ENCODE data around the gene RTP3. TPM values are rescaled to one million over a fixed set of nuclear protein-coding genes. Genes with fewer than 3 reads are reported as not detected.

Gene RTP3
- total and polyA plus RNA-seq, 2 experiments from 2014 or later = 0.16 TPM; not detected in 1

DNA sequence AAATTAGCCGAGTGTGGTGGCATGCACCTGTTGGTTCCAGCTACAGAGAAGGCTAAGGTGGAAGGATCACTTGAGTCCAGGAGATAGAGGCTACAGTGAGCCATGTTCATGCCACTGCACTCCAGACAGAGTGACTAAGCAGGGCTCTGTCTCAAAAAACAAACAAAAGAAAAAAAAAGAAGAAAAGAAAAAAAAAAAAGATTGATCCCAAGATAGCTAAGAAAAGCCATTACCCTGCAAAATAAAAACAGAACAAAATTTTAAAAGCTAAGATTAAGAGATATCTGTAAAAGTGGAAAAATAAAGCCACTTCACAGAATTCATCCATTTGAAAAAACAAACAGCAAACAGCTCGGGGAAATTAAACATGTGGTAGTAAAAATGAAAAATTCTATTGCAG, 44.6 kb downstream of the RTP3 start:
- no peak overlapping the region for H2AFZ ChIP-seq
- H3K4me3 Mint-ChIP-seq = no peak overlapping the region
- DNase-seq (ENCODE audit: low spot score) (no peak), ATAC-seq (no peak)
- H4K20me1 ChIP-seq (replicated peaks; ENCODE audit: insufficient read depth) = no peaks in the 10 kb centered on the region
- H3K4me3 ChIP-seq = no peak overlapping the region
- H3K27me3 ChIP-seq (ENCODE audit: insufficient read depth) = no peaks in the 10 kb centered on the region
- no peak overlapping the region; the same call in 1 of the 2 replicates for H3K27ac Mint-ChIP-seq
- TF ChIP-seq EZH2 (IDR thresholded peaks at IDR 0.05; ENCODE audit: low read depth, unreplicated experiment) (no peak), EZH2phosphoT487 (IDR thresholded peaks at IDR 0.05; ENCODE audit: unreplicated experiment) (no peak), ZNF114 (CRISPR knock-in tag; IDR thresholded peaks at IDR 0.05) (no peak), ZNF462 (CRISPR knock-in tag; IDR thresholded peaks at IDR 0.05) (no peak), STAT1 (IDR thresholded peaks at IDR 0.05; ENCODE audit: unreplicated experiment) (no peak), REST (IDR thresholded peaks at IDR 0.05; ENCODE audit: unreplicated experiment) (no peak), ZNF331 (CRISPR knock-in tag; IDR thresholded peaks at IDR 0.05; ENCODE audit: low read depth) (no peak), JUNB (IDR thresholded peaks at IDR 0.05; ENCODE audit: unreplicated experiment) (no peak), NANOG (IDR thresholded peaks at IDR 0.05; ENCODE audit: borderline replicate concordance) (no peak), CREB1 (CRISPR knock-in tag; IDR thresholded peaks at IDR 0.05; ENCODE audit: low read depth) (no peak), POLR2AphosphoS5 (IDR thresholded peaks at IDR 0.05; ENCODE audit: low read depth) (no peak)
- TF ChIP-seq, protein P1, sequence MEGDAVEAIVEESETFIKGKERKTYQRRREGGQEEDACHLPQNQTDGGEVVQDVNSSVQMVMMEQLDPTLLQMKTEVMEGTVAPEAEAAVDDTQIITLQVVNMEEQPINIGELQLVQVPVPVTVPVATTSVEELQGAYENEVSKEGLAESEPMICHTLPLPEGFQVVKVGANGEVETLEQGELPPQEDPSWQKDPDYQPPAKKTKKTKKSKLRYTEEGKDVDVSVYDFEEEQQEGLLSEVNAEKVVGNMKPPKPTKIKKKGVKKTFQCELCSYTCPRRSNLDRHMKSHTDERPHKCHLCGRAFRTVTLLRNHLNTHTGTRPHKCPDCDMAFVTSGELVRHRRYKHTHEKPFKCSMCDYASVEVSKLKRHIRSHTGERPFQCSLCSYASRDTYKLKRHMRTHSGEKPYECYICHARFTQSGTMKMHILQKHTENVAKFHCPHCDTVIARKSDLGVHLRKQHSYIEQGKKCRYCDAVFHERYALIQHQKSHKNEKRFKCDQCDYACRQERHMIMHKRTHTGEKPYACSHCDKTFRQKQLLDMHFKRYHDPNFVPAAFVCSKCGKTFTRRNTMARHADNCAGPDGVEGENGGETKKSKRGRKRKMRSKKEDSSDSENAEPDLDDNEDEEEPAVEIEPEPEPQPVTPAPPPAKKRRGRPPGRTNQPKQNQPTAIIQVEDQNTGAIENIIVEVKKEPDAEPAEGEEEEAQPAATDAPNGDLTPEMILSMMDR (conservative IDR thresholded peaks at IDR 0.05; ENCODE audit: low read depth in 2 of 2) = no peak
- TF ChIP-seq, protein P2, sequence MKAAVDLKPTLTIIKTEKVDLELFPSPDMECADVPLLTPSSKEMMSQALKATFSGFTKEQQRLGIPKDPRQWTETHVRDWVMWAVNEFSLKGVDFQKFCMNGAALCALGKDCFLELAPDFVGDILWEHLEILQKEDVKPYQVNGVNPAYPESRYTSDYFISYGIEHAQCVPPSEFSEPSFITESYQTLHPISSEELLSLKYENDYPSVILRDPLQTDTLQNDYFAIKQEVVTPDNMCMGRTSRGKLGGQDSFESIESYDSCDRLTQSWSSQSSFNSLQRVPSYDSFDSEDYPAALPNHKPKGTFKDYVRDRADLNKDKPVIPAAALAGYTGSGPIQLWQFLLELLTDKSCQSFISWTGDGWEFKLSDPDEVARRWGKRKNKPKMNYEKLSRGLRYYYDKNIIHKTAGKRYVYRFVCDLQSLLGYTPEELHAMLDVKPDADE (IDR thresholded peaks at IDR 0.05) = no peak
- H3K9me3 Mint-ChIP-seq = peaks cover under 1% of the 10 kb centered on the region; the same call in 2 of the 3 replicates
- H3K36me3 ChIP-seq (ENCODE audit: insufficient read depth) = no peaks in the 10 kb centered on the region
- peaks cover 10% of the 10 kb centered on the region; the same call in 2 of the 3 replicates for H3K36me3 Mint-ChIP-seq (ENCODE audit: low read depth)
- H3F3A ChIP-seq (replicated peaks; ENCODE audit: low read depth) = peaks cover 6% of the 10 kb centered on the region; the same call in 1 of the 2 replicates
- no peaks in the 10 kb centered on the region for H3K9me2 ChIP-seq (ENCODE audit: insufficient read depth)
- H3K27me3 Mint-ChIP-seq (ENCODE audit: insufficient read depth, low read depth, poor library complexity) = peaks cover 23% of the 10 kb centered on the region
- no peak overlapping the region for H3K27ac ChIP-seq (ENCODE audit: low read depth)
- peaks cover 47% of the 10 kb centered on the region for H3K4me1 Mint-ChIP-seq
- H3K79me2 ChIP-seq (replicated peaks; ENCODE audit: insufficient read depth) = no peaks in the 10 kb centered on the region
- H3K4me1 ChIP-seq (ENCODE audit: insufficient read depth) = peaks cover 32% of the 10 kb centered on the region
- H3K4me2 ChIP-seq = no peak overlapping the region

All from GM23338 (cell line).